Vagina (tissue), 2 donors: ENCODE measurements around the gene CNOT4. TPM values are rescaled to one million over a fixed set of nuclear protein-coding genes. Genes with fewer than 3 reads are reported as not detected.
A peak's percentile ranks its signal among the peaks of the same experiment; 100 is the strongest.
"Not testable (repeated sequence)": the region's sequence is repeated elsewhere in the genome, so short reads cannot be mapped to it uniquely, and the experiment has no call there.

Source experiments
- DNase-seq, 2 donors: peaks; one replicate each; pipeline ENCODE4 v3.0.0-alpha.2; 2017; ENCODE audit errors: extremely low spot score in 2 of 2
- H3K27ac ChIP-seq: fragments of 200-600 bp; sonication (generic); one replicate; pipeline ENCODE4 v1.5.1; 2019
- H3K27me3 ChIP-seq: fragments of 200-600 bp; sonication (generic); one replicate; pipeline ENCODE4 v1.5.1; 2019
- H3K36me3 ChIP-seq, 2 donors: fragments of 200-600 bp; sonication (generic); one replicate each; pipeline ENCODE4 v1.5.1; 2017 to 2019
- H3K4me1 ChIP-seq: fragments of 200-600 bp; sonication (generic); one replicate; pipeline ENCODE4 v1.5.1; 2019
- H3K4me3 ChIP-seq, 2 donors: fragments of 200-600 bp; sonication (generic); 1 replicate in 1 of 2; 2 replicates in 1 of 2; pipeline ENCODE4 v1.5.1; 2016 to 2019
- H3K9me3 ChIP-seq: fragments of 200-600 bp; sonication (generic); one replicate; pipeline ENCODE4 v1.5.1; 2019
- CTCF ChIP-seq, 3 experiments: fragments of 450-650 bp in 2 of 3; fragments of 200-600 bp in 1 of 3; sonication (generic) in 1 of 3; IDR thresholded peaks; one replicate each; pipeline ENCODE4 v1.5.1; 2017 to 2019; ENCODE audit warnings: antibody characterized with exemption in 3 of 3, mild to moderate bottlenecking in 2 of 3, moderate library complexity in 2 of 3
- POLR2A ChIP-seq, 2 donors: fragments of 450-650 bp; IDR thresholded peaks; one replicate each; pipeline ENCODE4 v1.6.1; 2017; ENCODE audit warnings: antibody characterized with exemption in 2 of 2, mild to moderate bottlenecking in 2 of 2, moderate library complexity in 2 of 2
- POLR2AphosphoS5 ChIP-seq, 2 donors: sonication (generic); formaldehyde crosslinking; IDR thresholded peaks; one replicate each; pipeline ENCODE4 v1.9.0; 2017; ENCODE audit warnings: antibody characterized with exemption in 2 of 2, mild to moderate bottlenecking in 2 of 2, low read depth in 1 of 2; ENCODE audit not compliant: insufficient read depth in 1 of 2
- intact Hi-C: fragments of 100-400 bp; cut with DNase I; formaldehyde crosslinking; loops from one replicate; pipeline ENCODE4 v1.15.1; 2023
- total RNA-seq: library from RNA; depleted of rRNA; stranded (reverse); fragments of >200 nt; gene quantifications from one replicate; pipeline ENCODE4 v1.2.3, GENCODE V29; 2016

Gene CNOT4
- total RNA-seq, 1 donor from 2014 or later, result 23.3 TPM

- intact Hi-C loops, result no loop called here
- H3K27me3 ChIP-seq, result no peaks in the 10 kb centered on the region
Observed at GRCh38 chr7:135322571-135323340, 187.1 kb downstream of the CNOT4 start.

GRCh38 chr7:135321556-135321955 is 188.3 kb downstream of the CNOT4 start:
- H3K4me1 ChIP-seq, result no peaks in the 10 kb centered on the region
- no peak overlapping the region for H3K4me3 ChIP-seq
- peak overlapping the region; percentile 35 for H3K27ac ChIP-seq
- no peak for DNase-seq
- no peaks in the 10 kb centered on the region for H3K9me3 ChIP-seq
- TF ChIP-seq POLR2AphosphoS5 (IDR thresholded peaks at IDR 0.05; ENCODE audit: insufficient read depth in 1 of 2, low read depth in 1 of 2) (no peak), CTCF (IDR thresholded peaks at IDR 0.05) (no peak)
- intact Hi-C loops, result no loop called here
- no peaks in the 10 kb centered on the region for H3K27me3 ChIP-seq
- no peaks in the 10 kb centered on the region for H3K36me3 ChIP-seq

More at GRCh38 chr7:135322571-135323340, 187.1 kb downstream of the CNOT4 start:
- no peak for DNase-seq
- no peaks in the 10 kb centered on the region for H3K4me1 ChIP-seq
- no peak overlapping the region for H3K4me3 ChIP-seq
- no peak overlapping the region for H3K27ac ChIP-seq
- no peaks in the 10 kb centered on the region for H3K36me3 ChIP-seq
- no peaks in the 10 kb centered on the region for H3K9me3 ChIP-seq
- TF ChIP-seq POLR2A (IDR thresholded peaks at IDR 0.05) (no peak), CTCF (IDR thresholded peaks at IDR 0.05) (no peak), POLR2AphosphoS5 (IDR thresholded peaks at IDR 0.05; ENCODE audit: insufficient read depth in 1 of 2, low read depth in 1 of 2) (no peak)

GRCh38 chr7:135320953-135321352 is 188.9 kb downstream of the CNOT4 start:
- H3K27me3 ChIP-seq, DNase-seq, H3K4me3 ChIP-seq, intact Hi-C loops, H3K9me3 ChIP-seq, H3K4me1 ChIP-seq, H3K36me3 ChIP-seq: not testable (repeated sequence)
- H3K27ac ChIP-seq, result peak overlapping the region; percentile 35

- intact Hi-C loops, result no loop called here
- Histone ChIP-seq H3K27ac (peak overlapping the region; percentile 35), H3K4me3 (no peak overlapping the region), H3K4me1 (no peaks in the 10 kb centered on the region), H3K9me3 (no peaks in the 10 kb centered on the region), H3K36me3 (no peaks in the 10 kb centered on the region), H3K27me3 (no peaks in the 10 kb centered on the region)
- DNase-seq, result no peak
- TF ChIP-seq CTCF (IDR thresholded peaks at IDR 0.05), result no peak
- no peak for TF ChIP-seq POLR2AphosphoS5 (IDR thresholded peaks at IDR 0.05; ENCODE audit: insufficient read depth in 1 of 2, low read depth in 1 of 2)
- TF ChIP-seq POLR2A (IDR thresholded peaks at IDR 0.05), result no peak
Observed at GRCh38 chr7:135320268-135320667, 189.6 kb downstream of the CNOT4 start.

GRCh38 chr7:135317676-135318325 is 192.1 kb downstream of the CNOT4 start:
- Histone ChIP-seq H3K9me3 (no peaks in the 10 kb centered on the region), H3K27me3 (no peaks in the 10 kb centered on the region), H3K4me3 (peak overlapping the region in 1 of 2 donors; percentile 25), H3K27ac (peak overlapping the region; percentile 69), H3K4me1 (no peaks in the 10 kb centered on the region), H3K36me3 (no peaks in the 10 kb centered on the region)
- TF ChIP-seq POLR2AphosphoS5 (IDR thresholded peaks at IDR 0.05; ENCODE audit: insufficient read depth in 1 of 2, low read depth in 1 of 2), result peak in 1 of 2 donors; percentile 34
- TF ChIP-seq POLR2A (IDR thresholded peaks at IDR 0.05), result no peak
- intact Hi-C loops, result no loop called here
- DNase-seq, result peak in 1 of 2 donors; percentile 93
